Right kidney (tissue), 1 donor: Measurements from ENCODE around the gene LRRC8B.
"Not testable (repeated sequence)": the region's sequence is repeated elsewhere in the genome, so short reads cannot be mapped to it uniquely, and the experiment has no call there.

Source experiments
- DNase-seq: peaks from one replicate; pipeline ENCODE4 v3.0.0-alpha.2; 2016

LRRC8B gene

DNA sequence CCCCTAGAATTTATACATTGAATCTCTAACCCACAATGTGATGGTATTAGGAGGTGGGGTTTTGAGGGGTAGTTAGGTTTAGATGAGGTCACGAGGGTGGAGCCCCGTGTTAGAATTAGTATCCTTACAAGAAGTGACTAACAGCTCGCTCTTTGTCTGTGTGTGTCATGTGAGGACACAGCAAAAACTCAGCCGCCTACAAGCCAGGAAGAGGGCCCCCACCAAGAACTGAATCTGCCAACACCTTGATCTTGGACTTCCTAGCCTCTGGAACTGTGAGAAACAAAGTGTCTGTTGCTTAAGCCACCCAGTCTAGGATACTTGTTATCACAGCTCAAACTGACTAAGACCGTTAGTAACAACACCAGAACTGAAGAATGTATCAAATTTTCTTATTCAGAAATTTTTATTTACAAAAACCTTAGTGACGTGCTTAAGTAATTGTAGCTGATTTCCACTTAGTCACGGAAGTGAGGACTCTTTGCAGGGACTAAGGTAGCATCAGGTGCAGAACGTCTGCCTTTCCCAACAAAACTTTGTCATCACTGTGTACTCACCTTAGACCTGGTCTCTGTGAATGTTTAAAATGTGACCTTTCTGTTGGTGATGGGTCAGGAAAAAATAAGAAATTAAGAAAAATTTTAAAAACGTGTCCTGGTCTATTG, 83.8 kb downstream of the LRRC8B start:
- no peak for DNase-seq

DNA sequence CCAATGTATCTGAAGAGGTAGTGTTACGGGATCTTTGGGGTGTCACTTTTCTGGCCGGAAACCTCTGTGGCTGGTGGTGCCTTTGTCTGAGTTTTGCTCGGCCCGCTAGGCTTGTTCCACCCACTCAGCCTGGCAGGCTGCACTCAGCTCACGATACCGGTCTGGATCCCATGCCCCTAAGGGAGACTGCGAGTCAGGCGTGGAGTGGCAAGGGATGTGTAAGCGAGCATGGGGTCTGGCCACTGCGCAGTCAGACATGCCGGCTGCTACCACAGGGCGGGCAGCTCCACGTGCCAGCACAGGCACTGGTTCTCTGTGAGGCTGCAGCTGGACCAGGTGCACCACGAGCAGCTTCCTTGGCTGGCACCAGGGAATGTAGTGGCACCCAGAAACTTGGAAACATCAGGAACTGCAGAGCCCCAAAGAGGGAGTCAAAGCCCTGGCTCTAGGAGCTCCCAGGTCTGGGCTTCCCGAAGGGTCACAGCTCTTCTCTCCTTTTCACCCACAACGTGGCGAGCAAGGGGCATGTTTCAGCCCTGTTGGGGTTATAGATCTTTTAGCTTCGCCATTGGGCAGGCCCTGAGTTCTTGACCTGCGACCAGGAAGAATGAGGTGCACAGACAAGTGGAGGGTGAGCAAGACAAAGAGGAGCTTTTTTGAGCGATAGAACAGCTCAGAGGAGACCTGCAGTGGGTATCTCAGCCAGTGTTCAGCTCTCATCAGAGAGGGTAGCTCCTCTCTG, 84.5 kb downstream of the LRRC8B start:
- no peak for DNase-seq

DNA sequence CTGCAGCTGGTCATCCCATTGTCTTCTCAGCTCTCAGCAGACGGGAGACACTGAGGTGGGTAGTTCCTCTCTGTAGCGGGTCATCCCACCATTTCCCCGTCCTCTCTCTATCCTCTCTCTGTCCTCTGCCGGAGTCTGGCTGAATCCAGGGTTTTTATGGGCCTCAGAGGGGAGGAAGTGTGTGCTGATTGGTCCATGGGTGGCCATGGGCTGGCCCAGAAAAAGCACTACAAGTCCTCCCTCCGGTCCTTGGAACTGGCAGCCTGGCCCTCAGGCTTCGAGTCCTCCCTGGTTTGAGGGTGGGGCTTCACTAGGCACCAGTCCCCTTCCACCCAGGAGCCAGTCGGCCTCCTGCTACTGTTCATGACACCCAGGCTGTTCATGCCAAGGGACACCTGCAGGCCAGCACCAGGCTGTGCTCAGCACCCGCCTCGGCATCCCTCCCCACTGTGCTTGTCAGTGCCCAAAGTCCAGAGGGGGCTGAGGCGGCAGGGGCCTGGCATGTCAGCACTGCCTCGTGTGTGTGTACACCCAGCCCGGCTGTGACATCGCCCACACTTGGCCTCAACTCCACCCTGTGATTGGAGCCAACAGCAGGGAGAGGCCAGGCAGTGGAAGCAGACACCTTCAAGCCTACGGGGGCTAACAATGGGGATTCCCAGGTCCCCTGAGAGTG, 85.3 kb downstream of the LRRC8B start:
- no peak for DNase-seq

DNA sequence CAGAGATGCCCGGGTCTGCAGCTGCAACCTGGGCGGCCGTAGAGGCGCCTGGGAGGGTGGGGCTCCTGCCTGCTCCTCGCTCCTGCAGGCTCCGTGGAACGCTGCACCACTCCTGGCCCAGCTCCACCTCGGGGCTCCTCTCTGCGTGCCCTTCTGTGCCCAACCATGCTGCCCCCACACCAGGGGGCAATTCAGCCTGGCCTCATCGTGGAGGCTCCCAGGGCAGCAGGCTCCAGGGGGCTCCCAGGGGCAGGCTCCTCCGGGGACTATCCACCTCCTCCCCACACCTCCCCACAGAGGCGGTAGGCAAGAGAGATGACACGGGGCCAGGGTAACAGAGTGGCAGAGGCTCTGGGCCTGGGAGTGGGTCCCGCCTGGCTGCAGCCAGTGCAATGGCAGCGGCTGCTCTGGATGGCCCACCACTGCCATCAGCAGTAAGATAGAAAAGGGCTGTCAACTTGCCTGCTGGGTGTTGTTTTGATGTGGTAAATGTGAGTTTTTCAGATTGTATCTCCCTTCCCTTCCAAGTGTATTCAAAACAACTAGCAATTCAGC, 85.9 kb downstream of the LRRC8B start:
- no peak for DNase-seq

DNA sequence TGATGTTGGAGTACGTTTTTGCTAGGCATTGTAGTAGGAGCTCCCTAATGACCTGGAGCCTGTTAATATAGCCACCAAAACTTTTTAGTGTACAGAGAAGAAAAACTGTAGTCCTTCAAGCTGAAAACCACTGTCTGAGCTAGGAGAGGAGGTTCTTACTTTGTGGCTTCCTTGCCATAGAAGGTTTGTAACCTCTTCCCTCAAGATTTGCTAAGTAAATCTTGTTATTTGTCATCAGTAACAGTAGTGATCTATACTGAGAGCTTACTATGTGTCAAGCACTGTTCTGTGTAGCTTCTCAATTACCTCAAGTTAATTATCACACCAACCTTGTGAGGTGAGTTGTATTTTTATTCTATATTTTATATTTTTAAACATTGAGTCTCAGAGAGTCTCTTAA, 87.1 kb downstream of the LRRC8B start:
- DNase-seq = no peak

DNA sequence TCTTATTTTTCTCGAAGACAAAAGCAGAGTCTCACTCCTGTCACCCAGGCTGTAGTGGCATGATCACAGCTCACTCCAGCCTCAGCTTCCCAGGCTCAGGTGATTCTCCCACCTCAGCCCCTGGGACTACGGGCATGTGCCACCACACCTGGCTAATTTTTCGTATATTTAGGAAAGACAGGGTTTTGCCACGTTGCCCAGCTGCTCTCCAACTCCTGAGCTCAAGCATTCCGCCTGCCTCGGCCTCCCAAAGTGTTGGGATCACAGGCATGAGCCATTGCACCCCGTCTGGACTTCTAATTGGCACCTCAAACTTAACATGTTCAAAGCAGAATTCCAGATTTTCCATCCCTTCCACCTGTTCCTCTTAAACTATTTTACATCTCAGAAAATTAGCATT, 89.3 kb downstream of the LRRC8B start:
- no peak for DNase-seq

DNA sequence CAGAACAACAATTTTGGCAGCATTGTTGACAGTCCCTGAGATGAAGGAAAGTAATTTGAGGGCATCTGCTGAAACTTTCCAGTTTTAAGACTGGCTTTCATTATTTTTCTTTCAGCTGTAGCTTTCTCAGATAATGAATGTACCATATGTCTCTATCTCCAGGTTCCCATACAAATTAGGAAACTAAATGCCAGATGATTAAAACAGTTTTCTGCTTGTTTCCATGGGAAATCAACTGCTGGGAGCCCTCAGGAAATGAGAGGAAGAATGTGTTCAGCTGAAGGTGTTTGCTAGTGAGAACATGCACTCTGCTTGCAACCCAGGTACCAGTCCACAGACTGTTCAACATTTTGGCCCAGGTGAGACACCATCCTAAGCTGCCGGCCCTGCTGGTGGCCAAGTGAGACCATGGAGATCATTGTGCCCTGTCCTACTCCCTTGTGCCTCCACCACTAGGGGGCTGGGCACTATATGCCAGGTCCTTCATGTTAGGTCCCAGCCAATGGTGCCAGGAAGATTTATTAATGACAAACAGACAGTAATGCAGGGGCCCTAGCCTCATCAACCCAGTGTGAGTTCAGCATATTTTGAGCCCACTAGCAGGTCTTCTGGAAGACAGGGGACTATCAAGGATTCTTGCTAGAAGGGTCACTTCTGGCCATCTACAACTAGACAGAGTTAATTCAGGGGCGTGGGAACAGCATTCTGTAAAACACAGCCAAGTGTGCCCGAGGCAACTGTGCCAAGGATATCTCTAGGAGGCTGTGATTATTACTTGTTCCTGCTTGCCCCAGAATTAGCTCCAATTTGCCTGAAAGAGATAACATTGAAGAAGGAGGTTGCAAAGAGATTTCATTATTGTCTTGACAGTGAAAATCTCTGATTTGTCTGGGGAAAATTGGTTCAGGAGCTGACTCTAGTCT, 91.3 kb downstream of the LRRC8B start:
- no peak for DNase-seq

DNA sequence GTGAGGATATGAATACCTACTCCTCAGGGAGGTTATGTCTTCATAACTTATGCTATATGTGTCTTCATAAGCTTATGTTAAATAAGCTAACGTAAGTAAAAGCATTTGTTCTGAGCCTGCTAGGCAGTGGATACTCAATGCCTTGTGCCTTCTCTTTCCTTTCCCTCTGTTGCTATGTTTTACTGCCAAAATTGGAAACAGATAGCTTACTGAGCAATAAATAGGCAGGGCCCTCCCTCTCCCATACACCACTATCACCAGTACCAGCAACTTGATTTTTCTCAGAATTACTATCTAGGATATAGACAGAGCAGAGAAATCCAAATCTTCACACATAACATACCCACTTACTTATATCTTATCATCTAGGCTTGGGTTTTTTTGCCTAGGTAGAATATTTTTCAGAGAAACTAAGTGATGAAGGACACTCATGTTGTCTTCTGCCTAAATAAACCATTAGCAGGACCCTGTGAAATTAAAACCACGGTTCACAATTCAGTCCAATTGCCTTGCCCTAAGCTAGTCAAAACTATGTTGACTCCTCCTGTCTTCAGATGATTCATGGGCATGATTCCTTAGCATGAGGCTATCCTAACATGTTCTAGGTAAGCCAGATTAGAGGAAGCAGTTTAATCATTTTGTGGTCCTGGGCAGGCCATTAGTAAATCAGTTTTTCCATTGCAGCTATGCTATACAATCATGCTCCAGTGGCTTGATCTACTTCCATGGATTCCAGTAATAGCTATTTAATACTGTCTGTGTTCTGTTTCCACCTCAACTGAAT, 92.4 kb downstream of the LRRC8B start:
- no peak for DNase-seq

DNA sequence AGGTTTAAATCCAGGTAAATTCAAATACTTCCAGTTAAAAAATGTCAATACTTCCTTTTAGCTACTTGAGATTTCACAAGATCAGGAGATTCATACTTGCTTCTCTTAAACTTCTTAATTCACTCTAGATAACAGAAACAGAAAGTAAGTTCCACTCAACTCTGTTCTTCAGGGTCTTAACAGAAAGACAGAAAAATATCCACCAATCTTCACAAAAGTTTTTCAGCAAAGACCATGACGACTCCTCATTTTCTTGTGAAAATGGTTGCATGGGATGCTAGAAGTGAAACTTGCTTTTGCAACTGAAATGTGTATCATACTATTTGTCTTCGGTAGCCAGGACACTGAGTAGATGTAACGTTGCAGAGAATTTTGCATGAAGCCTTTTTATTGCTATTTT, 96.0 kb downstream of the LRRC8B start:
- no peak for DNase-seq

DNA sequence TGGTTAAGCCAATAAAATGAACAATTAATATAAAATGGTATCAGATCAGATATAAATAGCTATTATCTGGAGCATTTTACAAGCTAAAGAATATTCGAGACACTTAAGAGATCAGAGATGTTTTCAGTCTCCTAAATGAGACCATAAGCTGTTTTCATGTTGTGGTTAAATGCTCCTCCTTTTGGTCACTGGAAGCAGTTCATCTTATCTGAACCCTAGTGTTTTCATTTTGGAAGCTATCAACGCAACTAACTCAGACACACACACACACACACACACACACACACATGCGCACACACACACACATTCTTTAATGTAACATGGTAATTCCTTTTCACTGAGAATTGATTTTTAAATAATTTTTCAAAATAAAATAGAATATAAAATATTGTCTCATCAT, 98.3 kb downstream of the LRRC8B start:
- no peak for DNase-seq

DNA sequence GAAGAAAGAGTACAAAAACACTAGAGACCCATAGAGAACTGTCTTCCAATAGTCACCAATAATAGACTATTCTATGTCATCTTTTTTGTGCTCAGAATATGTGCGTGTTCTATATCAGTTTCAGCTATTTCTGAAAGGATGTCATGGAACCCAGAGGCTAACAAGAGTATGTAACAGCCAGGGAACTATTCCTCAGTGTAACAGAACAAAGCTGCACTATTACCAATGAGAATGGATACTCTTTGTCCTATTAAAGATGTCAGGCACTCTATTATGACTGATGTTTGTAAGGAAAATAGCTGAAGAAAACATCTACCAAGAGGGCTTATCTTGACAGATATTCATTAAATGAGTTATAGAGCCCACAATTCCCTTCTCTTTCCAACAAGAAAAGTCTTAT, 99.7 kb downstream of the LRRC8B start:
- no peak for DNase-seq

DNA sequence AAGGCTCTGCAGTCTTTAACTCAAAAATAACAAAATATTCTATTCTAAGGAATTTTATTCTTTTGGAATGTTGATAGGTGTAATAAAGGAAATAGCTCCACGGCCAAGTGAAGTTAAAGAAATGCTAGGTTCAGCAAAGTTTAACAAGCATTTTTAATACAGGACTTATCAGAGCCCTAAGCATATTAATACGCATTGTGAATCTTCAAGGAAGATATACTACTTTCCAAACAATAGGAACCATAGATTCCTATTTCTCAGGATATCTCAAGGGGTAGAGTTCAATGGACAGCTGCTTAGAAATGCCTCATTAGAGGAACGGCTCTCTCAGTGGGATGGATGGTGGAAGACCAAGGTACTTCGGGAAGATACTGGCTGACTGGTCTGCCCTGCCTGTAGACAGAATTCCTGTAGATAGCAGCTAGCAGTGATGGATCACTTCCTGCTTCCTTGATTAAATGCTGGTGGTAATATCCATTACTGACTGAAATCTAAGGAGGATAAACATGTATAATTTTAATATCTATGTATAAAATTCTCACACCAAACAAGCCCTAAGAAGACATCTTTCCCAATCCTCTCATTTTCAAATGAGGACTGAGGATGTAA, 100.2 kb downstream of the LRRC8B start:
- DNase-seq = no peak

DNA sequence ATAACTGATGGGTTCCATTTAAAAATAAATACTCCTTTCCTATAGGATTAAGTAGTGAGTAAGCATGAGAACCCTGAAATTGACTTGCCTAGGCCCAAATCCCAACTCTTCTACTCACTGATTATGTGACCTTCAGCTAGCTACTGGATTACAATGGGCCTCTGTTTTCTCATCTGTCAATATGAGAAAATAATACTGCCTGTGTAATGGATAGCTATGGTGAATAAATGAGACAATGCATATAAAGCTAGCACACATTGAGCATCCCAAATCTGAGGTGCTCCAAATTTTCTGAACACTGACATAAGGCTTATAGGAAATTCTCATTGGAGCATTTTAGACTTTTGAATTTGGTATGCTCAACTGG, 103.0 kb downstream of the LRRC8B start:
- no peak for DNase-seq

DNA sequence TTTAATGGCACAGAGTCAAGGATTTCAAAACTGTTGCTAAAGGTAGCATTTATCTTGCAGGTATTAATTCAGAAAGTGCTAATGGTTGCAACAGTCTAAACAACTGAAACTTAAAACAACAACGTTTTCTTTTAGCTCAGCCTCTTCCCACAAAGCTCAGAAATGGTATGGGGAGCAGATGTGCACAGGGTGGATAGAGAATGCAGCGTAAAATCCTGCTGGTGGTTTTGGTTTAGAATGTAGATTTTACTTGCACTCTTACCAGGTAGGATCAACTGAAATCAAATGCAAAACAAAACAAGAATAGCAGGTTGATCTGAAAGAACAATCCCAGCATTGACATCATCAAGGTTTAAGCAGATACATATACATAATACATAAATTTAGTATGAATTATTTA, 104.5 kb downstream of the LRRC8B start:
- no peak for DNase-seq

DNA sequence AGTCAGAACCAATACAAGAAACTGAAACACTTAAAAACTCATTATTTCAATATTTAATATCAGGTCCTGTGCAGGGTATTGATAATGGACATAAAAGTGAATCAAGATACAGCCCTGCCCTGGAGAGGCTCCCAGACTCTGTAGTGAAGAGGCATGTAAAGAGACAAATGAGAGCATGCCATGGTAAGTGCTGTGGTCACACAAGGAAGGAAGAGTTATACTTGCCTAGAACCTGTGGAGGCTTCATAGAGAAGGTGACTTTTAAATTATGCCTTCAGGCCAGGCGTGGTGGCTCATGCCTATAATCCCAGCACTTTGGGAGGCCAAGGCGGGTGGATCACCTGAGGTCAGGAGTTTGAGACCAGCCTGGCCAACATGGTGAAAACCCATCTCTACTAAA, 105.0 kb downstream of the LRRC8B start:
- DNase-seq = not testable (repeated sequence)

DNA sequence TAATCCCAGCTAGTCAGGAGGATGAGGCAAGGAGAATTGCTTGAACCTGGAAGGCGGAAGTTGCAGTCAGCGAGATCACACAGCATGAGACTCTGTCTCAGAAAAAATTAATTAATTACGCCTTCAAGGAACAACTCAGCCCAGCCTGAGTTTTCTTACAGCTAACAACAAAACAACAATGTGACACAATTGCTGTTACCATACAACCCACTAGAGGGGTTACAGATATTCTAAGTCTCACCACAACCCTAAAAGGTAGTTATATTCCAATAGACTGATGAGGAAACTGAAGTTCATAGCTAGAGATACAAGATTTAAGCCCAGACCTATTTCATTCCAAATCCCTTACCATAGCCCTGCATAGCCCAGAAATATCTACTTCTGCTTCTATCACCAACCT, 105.4 kb downstream of the LRRC8B start:
- no peak for DNase-seq

DNA sequence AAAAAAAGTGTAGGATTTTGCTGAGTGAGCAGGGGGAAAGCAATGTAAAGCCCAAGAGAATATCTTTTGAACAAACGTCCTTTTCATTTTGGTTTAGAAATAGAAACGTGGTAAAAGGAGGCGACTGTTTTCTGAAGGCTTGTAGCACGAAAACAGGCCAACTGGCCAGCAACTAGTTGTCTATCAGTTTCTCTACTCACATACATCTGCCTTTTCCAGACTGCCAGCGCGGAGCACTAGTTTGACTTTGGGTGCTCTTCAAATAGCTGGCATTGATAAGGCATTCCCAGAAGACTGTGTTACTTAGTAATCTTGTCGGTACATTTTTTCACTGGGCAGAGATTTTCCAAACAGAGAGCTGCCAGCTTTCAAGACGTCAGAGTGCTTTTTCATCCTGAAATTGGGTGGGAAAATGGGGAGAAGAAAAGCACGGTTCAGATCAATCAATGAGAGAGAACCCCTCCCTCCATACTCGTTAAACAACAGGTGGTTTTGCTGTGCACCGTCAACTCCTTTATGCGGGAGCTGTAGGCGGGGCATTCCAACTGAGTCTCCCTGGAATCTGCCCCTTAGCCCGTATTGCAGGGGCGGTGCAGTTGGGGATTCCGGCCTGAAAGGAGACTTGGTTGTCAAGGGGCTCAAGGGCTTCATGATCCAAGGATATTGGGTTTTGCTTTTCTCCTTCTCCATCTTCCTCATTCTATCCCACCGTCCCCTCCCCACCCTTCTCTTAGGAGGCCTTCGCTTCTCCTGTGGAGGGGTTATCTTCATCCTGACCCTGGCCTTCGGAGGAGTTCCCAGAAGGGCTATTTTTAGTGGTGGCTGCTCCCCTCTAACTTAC, 107.4 kb downstream of the LRRC8B start:
- no peak for DNase-seq

DNA sequence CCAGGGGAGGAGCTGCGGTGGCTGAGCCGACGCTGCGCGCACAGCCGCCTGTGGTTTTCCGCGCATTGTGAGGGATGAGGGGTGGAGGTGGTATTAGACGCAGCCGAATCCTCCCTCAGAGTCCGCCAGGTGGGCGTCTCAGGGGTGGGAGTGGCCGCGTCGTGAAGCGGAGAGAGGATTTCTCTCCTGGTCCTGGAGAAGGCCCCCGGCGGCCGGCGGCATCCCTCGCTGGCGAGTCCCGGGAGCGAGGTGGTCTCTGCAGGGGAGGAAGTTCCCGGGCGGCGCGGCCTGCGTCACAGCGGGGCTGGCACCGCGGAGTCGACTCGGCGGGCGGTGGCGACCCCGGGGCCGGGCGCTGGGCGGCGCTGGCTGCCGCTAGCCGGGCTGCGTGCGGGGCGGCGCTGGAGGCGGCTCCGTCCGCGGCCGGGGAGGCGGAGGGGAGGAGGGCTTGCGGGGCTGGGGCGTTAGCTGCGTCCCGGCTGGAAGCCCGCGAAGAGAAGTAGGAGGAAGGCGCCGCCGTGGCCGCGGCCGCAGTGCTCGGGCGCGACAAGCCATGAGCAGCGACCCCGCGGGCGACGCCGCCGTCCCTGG, 108.1 kb downstream of the LRRC8B start, which contains the start of gene LRRC8C:
LRRC8C (plus strand) TSS at position 464 of the 591 bp plus-strand sequence. CDS start 53,354 bp downstream, outside the sequence.
- peak; percentile 91 for DNase-seq

DNA sequence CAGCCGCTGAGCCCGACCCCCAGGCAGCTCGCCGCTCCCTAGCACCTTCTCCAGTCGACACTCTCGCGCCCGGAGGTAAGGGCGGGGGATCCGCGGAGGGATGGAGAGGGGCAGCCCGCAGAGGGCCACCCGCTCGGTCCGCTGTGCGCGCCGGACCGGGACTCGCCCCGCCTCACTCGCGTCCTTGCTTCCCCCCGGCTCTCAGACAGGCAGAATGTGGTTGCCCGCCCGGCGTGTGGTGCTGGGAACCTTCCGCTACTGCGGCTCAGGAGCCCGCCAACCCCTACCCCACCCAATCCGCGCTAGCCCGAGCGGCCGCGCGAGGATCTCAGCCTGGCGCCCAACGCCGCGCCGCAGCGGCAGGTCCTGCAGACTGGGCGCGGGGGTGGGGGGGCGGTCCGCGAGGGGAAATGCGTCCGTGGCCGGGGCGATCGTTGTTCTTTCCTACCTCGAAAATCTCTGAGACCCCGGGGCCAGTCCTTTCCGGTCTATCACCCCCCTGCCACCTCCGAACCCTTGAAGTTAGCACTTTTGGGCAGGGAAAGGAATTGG, 108.7 kb downstream of the LRRC8B start:
- DNase-seq = peak; percentile 93
